Thoracic aorta (tissue), 2 donors: ENCODE results near the gene NCF4. TPM values are rescaled to one million over a fixed set of nuclear protein-coding genes. Genes with fewer than 3 reads are reported as not detected.

Experiments used
- ATAC-seq: fragments of 150-250 bp; one replicate; pipeline ENCODE4 v1.8.0; 2017; ENCODE audit warnings: low read depth; ENCODE audit not compliant: insufficient number of reproducible peaks, low FRiP score
- DNase-seq: peaks from one replicate; pipeline ENCODE4 v3.0.0-alpha.2; 2020; ENCODE audit warnings: low spot score
- H3K27ac ChIP-seq, 2 donors: fragments of 200-600 bp; sonication (generic); 1 replicate in 1 of 2; 2 replicates in 1 of 2; pipeline ENCODE4 v1.5.1; 2016; ENCODE audit warnings: mild to moderate bottlenecking in 2 of 2, moderate library complexity in 2 of 2
- H3K27me3 ChIP-seq: fragments of 200-600 bp; sonication (generic); replicated peaks from 2 replicates; pipeline ENCODE4 v1.6.0; 2016; ENCODE audit warnings: mild to moderate bottlenecking; ENCODE audit not compliant: insufficient read depth
- H3K36me3 ChIP-seq: fragments of 200-600 bp; sonication (generic); one replicate; pipeline ENCODE4 v1.5.1; 2016
- H3K4me1 ChIP-seq, 2 donors: fragments of 200-600 bp; sonication (generic); 1 replicate in 1 of 2; 2 replicates in 1 of 2; pipeline versions ENCODE4 v1.5.1 to v1.6.0; 2016; ENCODE audit warnings: low read depth in 2 of 2, mild to moderate bottlenecking in 1 of 2; ENCODE audit not compliant: control insufficient read depth in 1 of 2
- H3K4me3 ChIP-seq: fragments of 200-600 bp; sonication (generic); 2 replicates; pipeline ENCODE4 v1.5.1; 2016; ENCODE audit warnings: mild to moderate bottlenecking
- H3K9me3 ChIP-seq: fragments of 200-600 bp; sonication (generic); 2 replicates; pipeline ENCODE4 v1.5.1; 2016
- CTCF ChIP-seq: fragments of 200-600 bp; sonication (generic); IDR thresholded peaks from one replicate; pipeline ENCODE4 v1.5.1; 2019; ENCODE audit warnings: antibody characterized with exemption
- total RNA-seq, 2 donors: library from RNA; depleted of rRNA; stranded (reverse); fragments of >200 nt; gene quantifications; one replicate each; pipeline versions ENCODE4 v1.1.0 to v1.2.3, GENCODE V29; 2016

The NCF4 gene
- total RNA-seq, 2 donors from 2014 or later = 38.1 to 68.8 TPM

- Histone ChIP-seq H3K36me3 (no peaks in the 10 kb centered on the region), H3K27ac (no peak overlapping the region), H3K4me1 (peaks cover 0 to 4% of the 10 kb centered on the region in 2 donors), H3K27me3 (no peaks in the 10 kb centered on the region), H3K9me3 (no peaks in the 10 kb centered on the region), H3K4me3 (no peak overlapping the region)
- no peak for DNase-seq
- ATAC-seq = no peak
- TF ChIP-seq CTCF = no peak
These were observed 10.8 kb upstream of the NCF4 start for GRCh38 chr22:36850056-36850455.

- Histone ChIP-seq H3K27ac (no peak overlapping the region), H3K36me3 (no peaks in the 10 kb centered on the region), H3K4me3 (no peak overlapping the region), H3K4me1 (peaks cover 0 to 4% of the 10 kb centered on the region in 2 donors), H3K27me3 (no peaks in the 10 kb centered on the region), H3K9me3 (no peaks in the 10 kb centered on the region)
- DNase-seq (no peak), ATAC-seq (no peak)
- TF ChIP-seq CTCF = no peak
These were observed 10.1 kb upstream of the NCF4 start for GRCh38 chr22:36850682-36851081.

GRCh38 chr22:36852056-36852973 is 8.5 kb upstream of the NCF4 start:
- H3K4me3 ChIP-seq = no peak overlapping the region
- no peak for ATAC-seq
- H3K27me3 ChIP-seq = no peaks in the 10 kb centered on the region
- no peaks in the 10 kb centered on the region for H3K9me3 ChIP-seq
- peaks cover 0 to 9% of the 10 kb centered on the region in 2 donors for H3K4me1 ChIP-seq
- H3K36me3 ChIP-seq = no peaks in the 10 kb centered on the region
- TF ChIP-seq CTCF = no peak
- DNase-seq = no peak
- no peak overlapping the region for H3K27ac ChIP-seq

- no peak for ATAC-seq
- H3K4me3 ChIP-seq = peak overlapping the region; percentile 36
- TF ChIP-seq CTCF = peak; percentile 21
- no peak overlapping the region for H3K27ac ChIP-seq
- no peak for DNase-seq
- H3K4me1 ChIP-seq = peaks cover 0 to 9% of the 10 kb centered on the region in 2 donors
- H3K36me3 ChIP-seq = no peaks in the 10 kb centered on the region
- no peaks in the 10 kb centered on the region for H3K9me3 ChIP-seq
- H3K27me3 ChIP-seq = no peaks in the 10 kb centered on the region
These were observed 7.3 kb upstream of the NCF4 start for GRCh38 chr22:36853407-36854099.

- Histone ChIP-seq H3K9me3 (no peaks in the 10 kb centered on the region), H3K27ac (no peak overlapping the region), H3K4me1 (peaks cover 0 to 9% of the 10 kb centered on the region in 2 donors), H3K4me3 (no peak overlapping the region), H3K36me3 (no peaks in the 10 kb centered on the region), H3K27me3 (no peaks in the 10 kb centered on the region)
- no peak for TF ChIP-seq CTCF
- ATAC-seq (no peak), DNase-seq (no peak)
These were observed 5.3 kb upstream of the NCF4 start for GRCh38 chr22:36855478-36855877.
